Vagina (tissue), 2 donors: ENCODE measurements around the gene UST.

Experiments
- POLR2A ChIP-seq, 2 donors: fragments of 450-650 bp; IDR thresholded peaks; one replicate each; pipeline ENCODE4 v1.6.1; 2017; ENCODE audit warnings: antibody characterized with exemption in 2 of 2, mild to moderate bottlenecking in 2 of 2, moderate library complexity in 2 of 2
- TF ChIP-seq, protein P1 (sequence below), 3 experiments: fragments of 450-650 bp in 2 of 3; fragments of 200-600 bp in 1 of 3; sonication (generic) in 1 of 3; IDR thresholded peaks; one replicate each; pipeline ENCODE4 v1.5.1; 2017 to 2019; ENCODE audit warnings: antibody characterized with exemption in 3 of 3, mild to moderate bottlenecking in 2 of 3, moderate library complexity in 2 of 3

DNA sequence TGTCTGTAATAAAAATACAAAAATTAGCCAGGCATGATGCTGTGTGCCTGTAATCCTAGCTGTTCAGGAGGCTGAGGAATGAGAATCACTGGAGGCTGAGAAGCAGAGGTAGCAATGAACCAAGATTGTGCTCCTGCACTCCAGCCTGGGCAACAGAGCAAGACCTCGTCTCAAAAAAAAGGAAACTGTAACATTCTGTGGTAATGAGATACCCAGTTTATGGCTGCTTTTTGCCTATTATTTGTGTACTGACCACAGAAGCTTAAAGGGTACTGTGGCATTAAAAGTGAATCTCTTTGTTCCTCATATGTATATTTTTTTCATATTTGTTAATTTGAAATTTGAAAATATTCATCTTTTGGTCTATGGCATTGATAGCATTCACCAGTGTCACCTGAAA lies 185.4 kb downstream of the UST start:
- TF ChIP-seq, protein P1, sequence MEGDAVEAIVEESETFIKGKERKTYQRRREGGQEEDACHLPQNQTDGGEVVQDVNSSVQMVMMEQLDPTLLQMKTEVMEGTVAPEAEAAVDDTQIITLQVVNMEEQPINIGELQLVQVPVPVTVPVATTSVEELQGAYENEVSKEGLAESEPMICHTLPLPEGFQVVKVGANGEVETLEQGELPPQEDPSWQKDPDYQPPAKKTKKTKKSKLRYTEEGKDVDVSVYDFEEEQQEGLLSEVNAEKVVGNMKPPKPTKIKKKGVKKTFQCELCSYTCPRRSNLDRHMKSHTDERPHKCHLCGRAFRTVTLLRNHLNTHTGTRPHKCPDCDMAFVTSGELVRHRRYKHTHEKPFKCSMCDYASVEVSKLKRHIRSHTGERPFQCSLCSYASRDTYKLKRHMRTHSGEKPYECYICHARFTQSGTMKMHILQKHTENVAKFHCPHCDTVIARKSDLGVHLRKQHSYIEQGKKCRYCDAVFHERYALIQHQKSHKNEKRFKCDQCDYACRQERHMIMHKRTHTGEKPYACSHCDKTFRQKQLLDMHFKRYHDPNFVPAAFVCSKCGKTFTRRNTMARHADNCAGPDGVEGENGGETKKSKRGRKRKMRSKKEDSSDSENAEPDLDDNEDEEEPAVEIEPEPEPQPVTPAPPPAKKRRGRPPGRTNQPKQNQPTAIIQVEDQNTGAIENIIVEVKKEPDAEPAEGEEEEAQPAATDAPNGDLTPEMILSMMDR (IDR thresholded peaks at IDR 0.05) = no peak
- no peak for TF ChIP-seq POLR2A (IDR thresholded peaks at IDR 0.05)
